ENCODE results near the gene CLNK. TPM values are rescaled to one million over a fixed set of nuclear protein-coding genes. Genes with fewer than 3 reads are reported as not detected.

The CLNK gene
- total RNA-seq, 2 donors from 2014 or later, result not detected

DNA sequence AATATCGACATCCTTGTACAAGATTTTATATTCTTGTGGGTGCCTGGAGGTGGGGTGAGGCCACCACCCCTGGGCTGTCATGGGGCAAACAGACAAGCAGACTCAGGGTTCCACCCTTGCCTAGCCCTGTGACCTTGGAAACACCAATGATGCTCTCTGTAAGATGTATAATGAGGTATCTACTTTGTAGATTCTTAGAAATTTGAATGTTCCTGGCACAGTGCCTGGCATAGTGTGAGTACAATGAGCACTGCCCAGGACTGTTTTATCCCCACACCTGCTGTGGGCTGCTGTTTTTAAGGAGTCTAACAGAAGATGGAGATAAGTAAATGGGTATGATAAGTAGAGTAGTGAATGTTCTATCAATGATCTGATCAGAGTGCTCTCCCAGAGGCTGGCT is 230.4 kb downstream of the CLNK start:
- TF ChIP-seq, protein P1, sequence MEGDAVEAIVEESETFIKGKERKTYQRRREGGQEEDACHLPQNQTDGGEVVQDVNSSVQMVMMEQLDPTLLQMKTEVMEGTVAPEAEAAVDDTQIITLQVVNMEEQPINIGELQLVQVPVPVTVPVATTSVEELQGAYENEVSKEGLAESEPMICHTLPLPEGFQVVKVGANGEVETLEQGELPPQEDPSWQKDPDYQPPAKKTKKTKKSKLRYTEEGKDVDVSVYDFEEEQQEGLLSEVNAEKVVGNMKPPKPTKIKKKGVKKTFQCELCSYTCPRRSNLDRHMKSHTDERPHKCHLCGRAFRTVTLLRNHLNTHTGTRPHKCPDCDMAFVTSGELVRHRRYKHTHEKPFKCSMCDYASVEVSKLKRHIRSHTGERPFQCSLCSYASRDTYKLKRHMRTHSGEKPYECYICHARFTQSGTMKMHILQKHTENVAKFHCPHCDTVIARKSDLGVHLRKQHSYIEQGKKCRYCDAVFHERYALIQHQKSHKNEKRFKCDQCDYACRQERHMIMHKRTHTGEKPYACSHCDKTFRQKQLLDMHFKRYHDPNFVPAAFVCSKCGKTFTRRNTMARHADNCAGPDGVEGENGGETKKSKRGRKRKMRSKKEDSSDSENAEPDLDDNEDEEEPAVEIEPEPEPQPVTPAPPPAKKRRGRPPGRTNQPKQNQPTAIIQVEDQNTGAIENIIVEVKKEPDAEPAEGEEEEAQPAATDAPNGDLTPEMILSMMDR (conservative IDR thresholded peaks at IDR 0.05), result no peak
- WGBS, 2 experiments (ENCODE audit: insufficient coverage in 1 of 2, insufficient read length in 1 of 2), result 98% methylated on average over 1 of the region's 1 CpG; no CpG with 5 or more reads in 1 of the 2 experiments
- no peak overlapping the region for H3K4me3 ChIP-seq (ENCODE audit: low read length)
- H3K4me3 Mint-ChIP-seq, result no peak overlapping the region
- H3K27ac Mint-ChIP-seq, result no peak overlapping the region
- H3K27me3 ChIP-seq (ENCODE audit: control insufficient read depth, insufficient read depth, low read length, poor library complexity, severe bottlenecking), result peaks cover 18% of the 10 kb centered on the region
- H3K9me3 Mint-ChIP-seq, result no peaks in the 10 kb centered on the region
- no peak overlapping the region for H3K9ac ChIP-seq (ENCODE audit: extremely low read depth, low read length, poor library complexity, severe bottlenecking)
- peaks cover 54% of the 10 kb centered on the region for H3K36me3 Mint-ChIP-seq (ENCODE audit: low read depth)
- DNase-seq, result no peak
- H3K36me3 ChIP-seq (ENCODE audit: control insufficient read depth, insufficient read depth, low read length), result peaks cover 61% of the 10 kb centered on the region
- no peaks in the 10 kb centered on the region for H3K4me1 ChIP-seq (ENCODE audit: control insufficient read depth, insufficient read depth, low read length)
- peaks cover 19% of the 10 kb centered on the region for H3K27me3 Mint-ChIP-seq (ENCODE audit: insufficient read depth)
- peaks cover 9% of the 10 kb centered on the region for H3K9me3 ChIP-seq (ENCODE audit: control insufficient read depth, low read length)
- no peak overlapping the region for H3K27ac ChIP-seq (ENCODE audit: low read depth, low read length)
- peaks cover 24% of the 10 kb centered on the region for H3K4me1 Mint-ChIP-seq

DNA sequence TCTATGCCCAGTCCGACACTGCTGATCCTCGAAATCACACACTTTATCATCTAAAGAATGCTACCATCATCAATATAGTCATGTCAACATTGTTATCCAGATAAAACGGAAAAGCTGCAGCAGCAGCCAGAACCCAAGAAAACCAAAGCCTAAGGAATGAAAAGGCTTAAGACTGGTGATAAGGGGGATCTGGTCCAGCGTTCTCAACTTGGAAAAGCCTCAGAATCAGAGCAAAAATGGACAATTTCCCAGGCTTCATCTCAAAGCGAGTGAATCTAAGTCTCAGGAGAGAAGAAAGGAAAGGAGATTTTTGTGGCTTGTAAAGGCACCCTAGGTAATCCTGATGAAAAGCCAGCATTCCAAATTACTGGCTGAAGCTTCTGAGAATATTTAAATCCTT is 235.6 kb downstream of the CLNK start:
- peaks cover 92% of the 10 kb centered on the region for H3K36me3 Mint-ChIP-seq (ENCODE audit: low read depth)
- WGBS, 2 experiments (ENCODE audit: insufficient coverage in 1 of 2, insufficient read length in 1 of 2), result 95 to 100% methylated on average over 4 to 5 of the region's 5 CpGs
- DNase-seq, result no peak
- no peaks in the 10 kb centered on the region for H3K27me3 ChIP-seq (ENCODE audit: control insufficient read depth, insufficient read depth, low read length, poor library complexity, severe bottlenecking)
- H3K9ac ChIP-seq (ENCODE audit: extremely low read depth, low read length, poor library complexity, severe bottlenecking), result no peak overlapping the region
- H3K4me3 ChIP-seq (ENCODE audit: low read length), result no peak overlapping the region
- TF ChIP-seq, protein P1 (conservative IDR thresholded peaks at IDR 0.05), result no peak
- H3K27ac Mint-ChIP-seq, result no peak overlapping the region
- no peaks in the 10 kb centered on the region for H3K27me3 Mint-ChIP-seq (ENCODE audit: insufficient read depth)
- H3K4me1 ChIP-seq (ENCODE audit: control insufficient read depth, insufficient read depth, low read length), result no peaks in the 10 kb centered on the region
- H3K36me3 ChIP-seq (ENCODE audit: control insufficient read depth, insufficient read depth, low read length), result peaks cover 98% of the 10 kb centered on the region
- H3K9me3 Mint-ChIP-seq, result peaks cover 24% of the 10 kb centered on the region
- H3K4me3 Mint-ChIP-seq, result no peak overlapping the region
- no peaks in the 10 kb centered on the region for H3K4me1 Mint-ChIP-seq
- no peak overlapping the region for H3K27ac ChIP-seq (ENCODE audit: low read depth, low read length)
- H3K9me3 ChIP-seq (ENCODE audit: control insufficient read depth, low read length), result peaks cover 51% of the 10 kb centered on the region

DNA sequence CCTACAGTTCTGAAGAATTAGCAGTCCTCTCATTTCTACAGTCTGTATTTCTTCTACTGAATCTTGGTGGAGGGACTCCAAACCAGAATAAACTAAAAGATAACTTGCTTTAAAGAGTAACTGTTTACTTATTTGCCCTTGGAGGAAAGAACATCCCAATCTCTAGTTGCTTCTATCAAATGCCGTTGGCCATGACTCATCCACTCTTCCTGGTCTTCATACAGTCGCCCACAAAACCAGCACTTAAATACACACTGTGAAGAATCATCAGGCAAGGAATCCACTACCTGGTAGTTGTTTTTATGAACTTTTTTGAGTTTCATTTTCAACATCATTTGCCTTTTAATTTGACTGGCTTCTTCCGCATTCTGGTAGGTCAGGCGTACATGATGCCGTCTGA is 241.6 kb downstream of the CLNK start:
- Histone ChIP-seq H3K9ac (ENCODE audit: extremely low read depth, low read length, poor library complexity, severe bottlenecking) (no peak overlapping the region), H3K4me1 (ENCODE audit: control insufficient read depth, insufficient read depth, low read length) (no peaks in the 10 kb centered on the region), H3K27ac (ENCODE audit: low read depth, low read length) (no peak overlapping the region), H3K27me3 (ENCODE audit: control insufficient read depth, insufficient read depth, low read length, poor library complexity, severe bottlenecking) (no peaks in the 10 kb centered on the region), H3K9me3 (ENCODE audit: control insufficient read depth, low read length) (peaks cover 48% of the 10 kb centered on the region), H3K36me3 (ENCODE audit: control insufficient read depth, insufficient read depth, low read length) (peaks cover 48% of the 10 kb centered on the region), H3K4me3 (ENCODE audit: low read length) (no peak overlapping the region)
- Mint-ChIP-seq H3K4me3 (no peak overlapping the region), H3K36me3 (ENCODE audit: low read depth) (peaks cover 50% of the 10 kb centered on the region), H3K27ac (no peak overlapping the region), H3K9me3 (peaks cover 35% of the 10 kb centered on the region), H3K4me1 (peaks cover 15% of the 10 kb centered on the region), H3K27me3 (ENCODE audit: insufficient read depth) (no peaks in the 10 kb centered on the region)
- TF ChIP-seq, protein P1 (conservative IDR thresholded peaks at IDR 0.05), result no peak
- 93 to 96% methylated on average over 5 of the region's 5 CpGs for WGBS, 2 experiments (ENCODE audit: insufficient coverage in 1 of 2, insufficient read length in 1 of 2)
- no peak for DNase-seq
